ENCODE measurements around the gene BNC2.

The BNC2 gene

DNA sequence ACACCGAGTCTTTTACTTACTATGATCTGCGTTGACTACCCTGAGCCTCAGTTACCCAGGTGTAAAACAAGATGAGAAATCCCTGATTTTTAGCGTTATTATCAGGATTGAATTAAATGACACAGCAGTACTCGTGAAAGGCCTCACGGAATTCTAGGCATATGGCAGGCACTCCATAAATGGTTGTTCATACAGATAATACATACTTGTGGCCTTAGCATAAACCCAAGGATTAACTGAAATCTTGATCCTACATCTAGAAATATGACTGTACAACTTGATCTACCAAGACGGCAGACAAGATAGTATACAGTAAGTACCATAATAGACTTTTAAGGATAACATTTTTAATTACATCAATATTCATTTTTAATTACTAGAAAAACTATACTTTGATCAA is 409.8 kb downstream of the BNC2 start:
- no peak overlapping the region for H3K4me3 ChIP-seq (ENCODE audit: low read length)
- no peak for TF ChIP-seq CTCF (conservative IDR thresholded peaks at IDR 0.05; ENCODE audit: low read depth, low read length)
- no peak for DNase-seq (ENCODE audit: low read depth)

GRCh38 chr9:16459421-16460148 is 410.9 kb downstream of the BNC2 start:
- DNase-seq (ENCODE audit: low read depth), result no peak
- H3K4me3 ChIP-seq (ENCODE audit: low read length), result no peak overlapping the region
- TF ChIP-seq CTCF (conservative IDR thresholded peaks at IDR 0.05; ENCODE audit: low read depth, low read length), result no peak

DNA sequence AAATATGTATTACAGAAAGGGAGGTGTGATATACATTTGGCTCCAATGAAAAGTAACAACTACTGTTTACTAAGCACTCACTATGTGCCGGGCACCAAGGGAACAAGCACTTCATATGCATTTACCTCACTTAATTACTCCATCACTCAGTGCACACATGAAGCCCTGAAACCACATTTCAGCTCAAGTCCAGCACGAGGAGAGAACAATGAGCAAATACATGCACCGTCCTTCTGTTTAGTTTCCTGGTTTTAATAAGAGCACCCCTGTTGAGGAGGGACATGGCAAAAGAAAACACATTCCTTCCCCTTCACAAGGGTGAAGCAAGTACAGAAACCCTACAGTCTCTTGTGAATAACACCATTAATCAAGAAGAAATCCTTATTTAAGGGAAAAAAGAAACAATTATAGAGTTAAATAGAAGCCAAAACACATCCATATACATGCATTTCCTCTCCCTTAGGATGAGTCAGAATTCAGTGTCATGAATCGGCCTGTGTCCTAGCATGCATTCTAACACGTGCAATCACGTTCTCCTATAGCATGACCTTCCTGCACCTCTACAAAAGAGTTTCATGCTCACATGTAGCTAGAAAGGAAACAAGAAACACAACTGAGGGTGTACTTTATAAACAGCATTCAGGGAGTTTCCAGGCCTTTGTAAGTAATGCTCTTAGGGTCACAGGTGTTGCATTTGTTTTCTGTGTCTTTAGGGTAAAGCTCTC is 411.6 kb downstream of the BNC2 start:
- no peak for TF ChIP-seq CTCF (conservative IDR thresholded peaks at IDR 0.05; ENCODE audit: low read depth, low read length)
- H3K4me3 ChIP-seq (ENCODE audit: low read length), result no peak overlapping the region
- DNase-seq (ENCODE audit: low read depth), result no peak

DNA sequence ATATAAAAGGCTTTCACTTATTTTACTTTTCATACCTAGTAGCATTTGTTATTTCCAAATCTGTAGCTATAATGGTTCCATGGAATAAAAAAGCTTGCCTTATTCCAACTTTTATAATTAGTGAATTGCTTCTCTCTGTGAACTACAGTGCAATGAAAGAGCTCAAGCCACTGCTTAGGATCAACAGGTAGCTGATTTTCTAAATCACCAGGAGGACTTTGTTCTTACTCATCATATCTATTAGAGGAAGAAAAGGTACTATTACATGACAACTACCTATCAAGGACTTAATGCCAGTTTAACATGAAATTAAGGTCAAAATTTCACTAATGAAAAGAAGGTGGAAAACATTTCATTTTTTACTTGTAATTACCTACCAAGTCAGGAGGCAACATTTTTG is 414.6 kb downstream of the BNC2 start:
- no peak for DNase-seq (ENCODE audit: low read depth)
- no peak overlapping the region for H3K4me3 ChIP-seq (ENCODE audit: low read length)
- TF ChIP-seq CTCF (conservative IDR thresholded peaks at IDR 0.05; ENCODE audit: low read depth, low read length), result no peak

DNA sequence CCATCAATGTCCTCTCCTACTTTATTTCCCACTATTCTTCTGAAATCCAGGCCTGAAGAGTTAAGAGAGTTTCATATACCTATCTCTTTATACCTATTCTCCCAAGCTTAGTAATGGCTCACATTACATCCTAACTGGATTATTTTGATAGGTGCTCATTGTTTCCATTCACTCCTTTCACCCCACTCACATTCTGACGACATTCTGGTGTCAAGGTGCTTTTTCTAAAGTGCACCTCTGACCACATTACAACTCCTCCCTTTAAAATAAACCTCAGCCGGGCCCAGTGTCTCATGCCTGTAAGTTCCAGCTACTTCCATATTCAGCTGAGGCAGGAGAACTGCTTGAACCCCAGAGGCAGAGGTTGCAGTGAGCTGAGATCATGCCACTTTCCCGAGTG is 417.1 kb downstream of the BNC2 start:
- TF ChIP-seq CTCF (conservative IDR thresholded peaks at IDR 0.05; ENCODE audit: low read depth, low read length), result no peak
- H3K4me3 ChIP-seq (ENCODE audit: low read length), result no peak overlapping the region
- no peak for DNase-seq (ENCODE audit: low read depth)

DNA sequence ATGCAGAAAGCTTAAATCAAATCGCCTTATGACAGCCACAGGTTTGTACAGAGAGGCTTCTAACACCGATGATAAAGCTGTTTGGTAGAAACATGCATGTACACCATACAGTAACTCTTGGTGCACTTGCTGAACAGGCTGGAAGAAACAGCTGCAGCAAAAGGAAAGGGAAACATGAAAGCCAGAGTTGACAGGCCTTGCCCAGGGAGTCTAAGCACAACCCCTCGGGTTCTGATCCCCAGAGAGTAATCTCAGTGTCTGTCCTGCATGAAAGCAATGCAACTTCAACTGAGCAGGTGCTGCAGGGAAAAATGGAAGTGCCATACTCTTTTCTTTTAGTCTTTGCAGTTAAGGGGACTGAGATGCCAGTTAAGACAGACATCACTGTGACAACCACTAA is 419.9 kb downstream of the BNC2 start:
- TF ChIP-seq CTCF (conservative IDR thresholded peaks at IDR 0.05; ENCODE audit: low read depth, low read length), result no peak
- DNase-seq (ENCODE audit: low read depth), result no peak
- H3K4me3 ChIP-seq (ENCODE audit: low read length), result no peak overlapping the region

DNA sequence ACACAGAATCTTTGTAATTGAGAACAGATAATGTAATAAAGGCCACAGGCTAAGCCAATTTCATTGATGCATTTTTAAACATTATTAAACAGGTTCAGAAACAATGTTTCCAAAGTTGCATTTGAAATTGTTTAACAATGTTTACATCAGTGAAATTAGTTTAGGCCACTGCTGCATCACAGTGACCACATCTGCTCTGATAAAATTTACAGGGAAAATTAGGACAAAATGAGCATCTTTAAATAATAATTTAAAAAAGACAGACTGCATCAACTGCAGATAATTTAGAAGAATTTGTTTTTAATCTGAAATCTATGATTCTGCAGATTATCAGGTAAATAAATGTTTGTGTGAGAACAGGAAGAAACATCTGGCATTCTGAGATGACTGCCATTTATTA is 420.4 kb downstream of the BNC2 start:
- DNase-seq (ENCODE audit: low read depth), result no peak
- TF ChIP-seq CTCF (conservative IDR thresholded peaks at IDR 0.05; ENCODE audit: low read depth, low read length), result no peak
- H3K4me3 ChIP-seq (ENCODE audit: low read length), result no peak overlapping the region
